HG03196 (cell line): ENCODE results near the gene SDF4.
A peak's percentile ranks its signal among the peaks of the same experiment; 100 is the strongest.

Experiments
- ATAC-seq: cut with Tn5 transposase; IDR thresholded peaks from one replicate; pipeline ENCODE4 v1.9.1; 2021; ENCODE audit not compliant: unreplicated experiment

Gene SDF4

GRCh38 chr1:1231400-1232207 lies at the start of gene SDF4:
SDF4 (minus strand) TSS chr1:1232001; CDS start chr1:1228772, 3,229 bp downstream.
- ATAC-seq: peak; percentile 89

- no peak for ATAC-seq
These were observed 49.1 kb upstream of the SDF4 start for GRCh38 chr1:1280782-1281481.

GRCh38 chr1:1279028-1279427 lies 47.2 kb upstream of the SDF4 start:
- ATAC-seq: no peak

GRCh38 chr1:1278620-1279019 lies 46.8 kb upstream of the SDF4 start:
- ATAC-seq: no peak

- ATAC-seq: no peak
These were observed 44.0 kb upstream of the SDF4 start for GRCh38 chr1:1275836-1276235.

GRCh38 chr1:1274931-1275431 lies 43.2 kb upstream of the SDF4 start:
- ATAC-seq: no peak

GRCh38 chr1:1274299-1274930 lies 42.6 kb upstream of the SDF4 start:
- ATAC-seq: peak; percentile 5

- peak; percentile 89 for ATAC-seq
These were observed 41.9 kb upstream of the SDF4 start, which contains the start of gene UBE2J2 for GRCh38 chr1:1273512-1274298. UBE2J2 (minus strand) TSS chr1:1273854; CDS start chr1:1267992, 5,862 bp downstream.

GRCh38 chr1:1273209-1273511 lies 41.4 kb upstream of the SDF4 start:
- ATAC-seq: peak; percentile 15

- ATAC-seq: no peak
These were observed 40.8 kb upstream of the SDF4 start for GRCh38 chr1:1272341-1273208.

GRCh38 chr1:1270813-1271212 lies 39.0 kb upstream of the SDF4 start:
- ATAC-seq: no peak

- ATAC-seq: no peak
These were observed 36.5 kb upstream of the SDF4 start for GRCh38 chr1:1268284-1268682.

GRCh38 chr1:1267488-1268283 lies 35.9 kb upstream of the SDF4 start:
- no peak for ATAC-seq

GRCh38 chr1:1264868-1265272 lies 33.1 kb upstream of the SDF4 start:
- no peak for ATAC-seq

GRCh38 chr1:1264026-1264425 lies 32.2 kb upstream of the SDF4 start:
- no peak for ATAC-seq

GRCh38 chr1:1262758-1263157 lies 31.0 kb upstream of the SDF4 start:
- no peak for ATAC-seq

GRCh38 chr1:1262071-1262470 lies 30.3 kb upstream of the SDF4 start:
- ATAC-seq: no peak

- ATAC-seq: no peak
These were observed 29.2 kb upstream of the SDF4 start for GRCh38 chr1:1260843-1261560.
